NB4 (cell line): ENCODE data around the gene PLEKHG4B.

Source experiments
- DNase-seq: peaks from one replicate; pipeline ENCODE4 v3.0.0; 2010; ENCODE audit warnings: low read depth
- H3K4me3 ChIP-seq: one replicate; pipeline ENCODE4 v1.5.1; 2011; ENCODE audit warnings: mild to moderate bottlenecking, low read depth, low read length, moderate library complexity
- MYC ChIP-seq: IDR thresholded peaks from 2 replicates; pipeline ENCODE4 v1.6.1; 2011; ENCODE audit warnings: low read depth, low read length
- POLR2A ChIP-seq: IDR thresholded peaks from 2 replicates; pipeline ENCODE4 v1.6.1; 2011; ENCODE audit warnings: mild to moderate bottlenecking; ENCODE audit not compliant: insufficient read length; ENCODE audit errors: extremely low read depth
- TF ChIP-seq, protein P1 (sequence below): IDR thresholded peaks from one replicate; pipeline ENCODE4 v1.5.1; 2012; ENCODE audit warnings: low read depth, low read length
- TF ChIP-seq, protein P2 (sequence below): IDR thresholded peaks from 2 replicates; pipeline ENCODE4 v1.6.1; 2011; ENCODE audit warnings: low read depth, low read length

PLEKHG4B gene

DNA sequence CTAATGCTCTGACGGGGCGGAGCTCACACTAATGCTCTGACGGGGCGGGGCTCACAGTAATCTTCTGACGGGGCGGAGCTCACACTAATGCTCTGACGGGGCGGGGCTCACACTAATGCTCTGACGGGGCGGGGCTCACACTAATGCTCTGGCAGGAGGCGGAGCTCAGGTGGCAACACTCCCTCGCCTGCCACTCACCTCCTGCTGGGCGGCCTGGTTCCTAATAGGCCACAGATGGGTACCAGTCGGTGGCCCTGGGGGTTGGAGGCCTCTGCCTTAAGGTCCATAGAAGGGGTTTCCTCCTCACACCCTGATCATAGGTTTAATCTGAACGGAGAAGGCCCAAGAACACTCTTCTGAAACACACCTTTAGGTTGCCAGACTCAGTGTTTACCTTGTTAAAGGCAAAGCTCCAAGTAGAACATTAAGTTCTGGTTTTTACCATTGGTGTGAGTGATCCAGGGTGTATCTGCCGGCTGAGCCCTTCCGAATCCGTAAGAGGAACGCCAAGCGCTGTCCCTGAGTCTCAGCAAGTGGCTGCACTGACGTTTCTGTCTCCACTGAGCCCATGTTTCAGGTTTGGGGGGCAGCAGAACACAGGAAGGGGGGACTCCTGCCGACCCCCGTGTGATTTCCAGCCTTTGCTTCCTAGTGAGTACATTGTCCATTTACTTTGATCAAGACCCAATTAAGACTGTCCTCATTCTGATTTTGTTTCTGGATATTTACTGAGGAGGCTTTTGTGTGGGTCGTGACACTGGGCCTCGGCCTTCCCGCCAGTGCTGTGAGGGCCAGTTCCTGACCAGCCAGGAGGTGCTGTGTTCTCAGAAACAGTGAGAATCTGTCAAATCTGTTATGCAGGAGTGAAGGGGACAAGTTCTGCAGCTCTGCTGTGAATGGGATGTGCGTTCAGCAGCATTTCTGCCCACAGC, 74.7 kb downstream of the PLEKHG4B start:
- H3K4me3 ChIP-seq = no peak overlapping the region
- DNase-seq = no peak
- TF ChIP-seq, protein P1, sequence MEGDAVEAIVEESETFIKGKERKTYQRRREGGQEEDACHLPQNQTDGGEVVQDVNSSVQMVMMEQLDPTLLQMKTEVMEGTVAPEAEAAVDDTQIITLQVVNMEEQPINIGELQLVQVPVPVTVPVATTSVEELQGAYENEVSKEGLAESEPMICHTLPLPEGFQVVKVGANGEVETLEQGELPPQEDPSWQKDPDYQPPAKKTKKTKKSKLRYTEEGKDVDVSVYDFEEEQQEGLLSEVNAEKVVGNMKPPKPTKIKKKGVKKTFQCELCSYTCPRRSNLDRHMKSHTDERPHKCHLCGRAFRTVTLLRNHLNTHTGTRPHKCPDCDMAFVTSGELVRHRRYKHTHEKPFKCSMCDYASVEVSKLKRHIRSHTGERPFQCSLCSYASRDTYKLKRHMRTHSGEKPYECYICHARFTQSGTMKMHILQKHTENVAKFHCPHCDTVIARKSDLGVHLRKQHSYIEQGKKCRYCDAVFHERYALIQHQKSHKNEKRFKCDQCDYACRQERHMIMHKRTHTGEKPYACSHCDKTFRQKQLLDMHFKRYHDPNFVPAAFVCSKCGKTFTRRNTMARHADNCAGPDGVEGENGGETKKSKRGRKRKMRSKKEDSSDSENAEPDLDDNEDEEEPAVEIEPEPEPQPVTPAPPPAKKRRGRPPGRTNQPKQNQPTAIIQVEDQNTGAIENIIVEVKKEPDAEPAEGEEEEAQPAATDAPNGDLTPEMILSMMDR = no peak

DNA sequence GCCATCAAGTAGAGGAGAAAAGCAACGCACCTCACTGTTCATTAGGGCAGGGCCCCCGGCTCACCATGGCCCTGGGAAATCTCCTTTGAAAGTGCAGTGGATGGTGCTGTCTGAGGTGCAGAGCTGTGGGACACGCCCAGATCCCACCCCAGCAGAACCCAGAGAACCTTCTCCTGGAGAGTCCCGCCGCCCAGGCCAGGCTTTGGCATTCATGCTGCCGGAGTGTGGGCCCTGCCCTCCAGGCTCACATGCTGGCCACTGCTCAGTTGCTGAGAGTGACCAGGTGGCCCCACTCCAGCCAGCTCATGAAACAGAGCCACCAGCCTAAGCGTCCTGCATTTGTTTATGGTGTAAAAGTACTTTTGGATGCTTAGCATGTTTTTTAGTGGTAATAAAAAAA, 75.5 kb downstream of the PLEKHG4B start:
- H3K4me3 ChIP-seq = no peak overlapping the region
- no peak for DNase-seq
- TF ChIP-seq MYC = no peak
- TF ChIP-seq, protein P2, sequence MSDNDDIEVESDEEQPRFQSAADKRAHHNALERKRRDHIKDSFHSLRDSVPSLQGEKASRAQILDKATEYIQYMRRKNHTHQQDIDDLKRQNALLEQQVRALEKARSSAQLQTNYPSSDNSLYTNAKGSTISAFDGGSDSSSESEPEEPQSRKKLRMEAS = no peak
- TF ChIP-seq, protein P1 = no peak
- no peak for TF ChIP-seq POLR2A

DNA sequence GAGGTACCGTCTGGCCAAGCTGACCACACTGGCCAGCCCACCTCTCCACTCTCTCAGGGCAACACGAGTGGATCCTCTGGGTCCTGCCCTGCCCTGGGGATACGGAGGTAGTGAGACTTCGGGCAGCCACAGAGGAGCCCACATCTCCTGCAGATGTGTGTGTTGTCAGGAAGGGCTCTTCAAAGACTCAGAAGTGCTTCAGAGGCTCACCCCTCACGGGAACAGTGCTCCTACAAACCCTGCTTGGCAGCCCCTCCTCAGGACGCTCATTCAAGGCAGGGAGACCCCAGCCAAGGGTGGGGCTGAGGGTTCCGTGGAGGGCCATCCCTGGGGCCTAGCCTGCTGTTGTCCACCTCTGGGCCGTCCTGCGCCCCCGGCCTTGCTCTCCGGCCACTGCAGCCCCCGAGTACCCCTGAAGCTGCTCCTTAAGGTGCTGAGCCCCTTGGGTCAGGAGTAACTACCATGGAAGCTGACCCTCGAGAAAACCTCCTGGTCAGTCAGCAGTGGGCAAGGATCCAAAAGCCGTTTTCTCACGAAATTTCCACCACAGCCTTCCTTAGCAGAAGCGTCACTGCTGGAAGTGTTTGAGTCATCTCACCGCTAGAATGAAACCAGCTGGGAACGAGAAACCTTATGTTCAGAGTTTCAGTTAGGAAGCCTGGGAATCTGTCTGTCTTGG, 76.2 kb downstream of the PLEKHG4B start:
- H3K4me3 ChIP-seq = no peak overlapping the region
- no peak for TF ChIP-seq POLR2A
- no peak for TF ChIP-seq MYC
- no peak for DNase-seq

DNA sequence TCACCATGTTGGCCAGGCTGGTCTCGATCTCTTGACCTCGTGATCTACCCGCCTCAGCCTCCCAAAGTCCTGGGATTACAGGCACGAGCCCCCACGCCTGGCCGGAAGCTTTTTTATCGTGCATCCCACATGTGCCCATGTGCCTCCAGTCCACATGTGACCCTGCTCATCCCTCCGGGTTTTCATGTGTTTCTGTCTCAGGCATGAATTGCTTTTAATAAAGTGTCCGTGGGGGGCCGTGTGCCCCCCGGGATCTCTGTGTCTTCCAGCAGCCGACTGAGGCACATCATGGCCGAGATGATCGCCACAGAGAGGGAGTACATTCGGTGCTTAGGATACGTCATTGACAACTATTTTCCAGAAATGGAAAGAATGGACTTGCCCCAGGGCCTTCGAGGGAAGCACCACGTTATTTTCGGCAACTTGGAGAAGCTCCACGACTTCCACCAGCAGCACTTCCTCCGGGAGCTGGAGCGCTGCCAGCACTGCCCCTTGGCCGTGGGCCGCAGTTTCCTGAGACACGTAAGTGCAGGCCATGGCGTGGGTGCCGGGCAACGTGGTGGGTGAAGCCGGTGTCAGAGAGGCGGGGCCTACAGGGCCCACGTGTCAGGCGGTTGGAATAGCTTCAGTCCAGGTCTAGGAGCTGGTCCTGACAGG, 77.2 kb downstream of the PLEKHG4B start:
- no peak overlapping the region for H3K4me3 ChIP-seq
- no peak for DNase-seq
- TF ChIP-seq MYC (no peak), POLR2A (no peak)
- TF ChIP-seq, protein P2 = no peak
- TF ChIP-seq, protein P1 = no peak

DNA sequence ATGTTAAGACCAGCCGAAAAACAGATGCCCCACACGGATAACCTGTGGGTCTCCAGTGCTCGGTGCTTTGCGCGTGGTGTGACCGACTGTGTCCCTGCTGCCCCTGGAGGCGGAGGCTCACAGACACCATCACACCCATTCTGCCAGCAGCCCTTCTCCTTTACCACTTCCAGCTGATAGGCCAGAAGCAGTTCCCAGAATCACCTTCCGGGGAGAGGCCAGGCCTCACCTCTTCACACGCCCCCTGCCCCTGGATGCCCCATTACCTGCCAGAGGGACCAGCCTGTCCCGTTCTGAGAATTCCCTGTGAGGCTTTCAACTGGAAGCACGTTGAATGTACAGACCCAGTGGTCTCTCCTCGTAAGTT, 77.7 kb downstream of the PLEKHG4B start:
- TF ChIP-seq POLR2A = no peak
- TF ChIP-seq, protein P1 = no peak
- TF ChIP-seq, protein P2 = no peak
- no peak for TF ChIP-seq MYC
- H3K4me3 ChIP-seq = no peak overlapping the region
- DNase-seq = no peak

DNA sequence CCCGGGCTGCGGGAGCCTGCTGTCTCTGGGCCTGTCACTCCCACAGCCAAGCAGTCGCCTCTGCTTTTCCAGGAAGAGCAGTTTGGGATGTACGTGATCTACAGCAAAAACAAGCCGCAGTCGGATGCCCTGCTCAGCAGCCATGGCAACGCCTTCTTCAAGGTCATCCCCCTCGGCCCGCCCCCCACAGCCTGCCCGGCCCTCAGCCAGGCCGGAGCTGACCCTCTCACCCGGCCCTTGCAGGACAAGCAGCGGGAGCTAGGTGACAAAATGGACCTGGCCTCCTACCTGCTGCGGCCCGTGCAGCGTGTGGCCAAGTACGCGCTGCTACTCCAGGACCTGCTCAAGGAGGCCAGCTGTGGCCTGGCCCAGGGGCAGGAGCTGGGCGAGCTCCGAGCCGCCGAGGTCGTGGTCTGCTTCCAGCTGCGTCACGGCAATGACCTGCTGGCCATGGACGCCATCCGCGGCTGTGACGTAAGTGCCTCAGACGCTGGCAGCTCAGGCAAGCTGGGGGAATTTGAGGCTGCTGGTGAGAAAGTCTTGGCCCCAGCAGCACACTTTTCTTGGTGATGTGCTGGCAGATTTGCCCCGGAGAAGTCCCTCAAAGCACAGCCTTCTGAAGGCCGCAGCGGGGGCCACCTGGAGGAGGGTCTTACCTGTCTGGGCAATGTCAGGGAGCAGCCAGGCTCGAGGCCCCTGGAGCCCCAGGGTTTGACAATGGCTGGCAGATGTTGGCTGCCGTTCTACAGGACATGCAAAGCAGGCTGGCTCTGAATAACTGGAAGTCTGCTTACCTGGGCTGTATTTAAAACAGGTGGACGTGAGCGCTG, 79.2 kb downstream of the PLEKHG4B start:
- no peak for TF ChIP-seq POLR2A
- TF ChIP-seq, protein P1 = no peak

More for the DNA sequence above, 79.2 kb downstream of the PLEKHG4B start:
- no peak for DNase-seq
- H3K4me3 ChIP-seq = no peak overlapping the region
